Activated CD4-positive, alpha-beta T cell treated with anti-CD3 and anti-CD28 coated beads, Interleukin-2, amount 10 ng/mL, durations not matched to agents 7 days and 5 days (primary cell): ENCODE results near the gene PROC. TPM values are rescaled to one million over a fixed set of nuclear protein-coding genes. Genes with fewer than 3 reads are reported as not detected.

Source experiments
- CTCF ChIA-PET: fragments of 350-600 bp; sonication (Branson Sonifier 250); formaldehyde crosslinking; loops from one replicate; lab custom pipeline; 2021; ENCODE audit warnings: antibody characterized with exemption; lab: Charles Lee
- POLR2A ChIA-PET: fragments of 350-600 bp; sonication (Branson Sonifier 250); formaldehyde crosslinking; loops from one replicate; lab custom pipeline; 2021; ENCODE audit warnings: antibody characterized with exemption; lab: Charles Lee
- DNase-seq: peaks from one replicate; pipeline ENCODE4 v3.0.0-alpha.2; 2020
- H3K27ac Mint-ChIP-seq: one replicate; pipeline ENCODE4 v1.8.0; 2021; ENCODE audit warnings: mild to moderate bottlenecking, moderate library complexity, mixed read lengths
- H3K27me3 Mint-ChIP-seq: one replicate; pipeline ENCODE4 v1.8.0; 2021; ENCODE audit warnings: mixed read lengths
- H3K36me3 Mint-ChIP-seq: one replicate; pipeline ENCODE4 v1.8.0; 2021; ENCODE audit warnings: low read depth, mixed read lengths
- H3K4me1 Mint-ChIP-seq: one replicate; pipeline ENCODE4 v1.8.0; 2021; ENCODE audit warnings: mixed read lengths
- H3K4me3 Mint-ChIP-seq: one replicate; pipeline ENCODE4 v1.8.0; 2021; ENCODE audit warnings: mild to moderate bottlenecking, moderate library complexity, mixed read lengths
- H3K9me3 Mint-ChIP-seq: one replicate; pipeline ENCODE4 v1.8.0; 2021; ENCODE audit warnings: mixed read lengths
- total RNA-seq, 2 experiments: library from RNA; stranded (reverse); gene quantifications; one replicate each; pipeline ENCODE4 v1.2.3, GENCODE V29; 2021

The PROC gene
- total RNA-seq, 2 experiments from 2014 or later, result not detected

DNA sequence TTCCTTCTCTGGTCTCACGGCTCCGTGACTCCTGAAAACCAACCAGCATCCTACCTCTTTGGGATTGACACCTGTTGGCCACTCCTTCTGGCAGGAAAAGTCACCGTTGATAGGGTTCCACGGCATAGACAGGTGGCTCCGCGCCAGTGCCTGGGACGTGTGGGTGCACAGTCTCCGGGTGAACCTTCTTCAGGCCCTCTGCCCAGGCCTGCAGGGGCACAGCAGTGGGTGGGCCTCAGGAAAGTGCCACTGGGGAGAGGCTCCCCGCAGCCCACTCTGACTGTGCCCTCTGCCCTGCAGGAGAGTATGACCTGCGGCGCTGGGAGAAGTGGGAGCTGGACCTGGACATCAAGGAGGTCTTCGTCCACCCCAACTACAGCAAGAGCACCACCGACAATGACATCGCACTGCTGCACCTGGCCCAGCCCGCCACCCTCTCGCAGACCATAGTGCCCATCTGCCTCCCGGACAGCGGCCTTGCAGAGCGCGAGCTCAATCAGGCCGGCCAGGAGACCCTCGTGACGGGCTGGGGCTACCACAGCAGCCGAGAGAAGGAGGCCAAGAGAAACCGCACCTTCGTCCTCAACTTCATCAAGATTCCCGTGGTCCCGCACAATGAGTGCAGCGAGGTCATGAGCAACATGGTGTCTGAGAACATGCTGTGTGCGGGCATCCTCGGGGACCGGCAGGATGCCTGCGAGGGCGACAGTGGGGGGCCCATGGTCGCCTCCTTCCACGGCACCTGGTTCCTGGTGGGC is 10.0 kb downstream of the PROC start:
- no peak for DNase-seq
- H3K27me3 Mint-ChIP-seq, result peaks cover 22% of the 10 kb centered on the region
- ChIA-PET POLR2A (no interaction called here), CTCF (interaction anchor here (0.6 to 1.5 kb wide), 2 partner anchors 51 to 367 kb away, joined by 3 to 4 read pairs; no protein-coding TSS in a partner anchor)
- H3K9me3 Mint-ChIP-seq, result no peaks in the 10 kb centered on the region
- H3K4me1 Mint-ChIP-seq, result peaks cover 3% of the 10 kb centered on the region
- H3K36me3 Mint-ChIP-seq, result no peaks in the 10 kb centered on the region
- no peak overlapping the region for H3K27ac Mint-ChIP-seq
- no peak overlapping the region for H3K4me3 Mint-ChIP-seq

DNA sequence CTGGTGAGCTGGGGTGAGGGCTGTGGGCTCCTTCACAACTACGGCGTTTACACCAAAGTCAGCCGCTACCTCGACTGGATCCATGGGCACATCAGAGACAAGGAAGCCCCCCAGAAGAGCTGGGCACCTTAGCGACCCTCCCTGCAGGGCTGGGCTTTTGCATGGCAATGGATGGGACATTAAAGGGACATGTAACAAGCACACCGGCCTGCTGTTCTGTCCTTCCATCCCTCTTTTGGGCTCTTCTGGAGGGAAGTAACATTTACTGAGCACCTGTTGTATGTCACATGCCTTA is 10.5 kb downstream of the PROC start:
- H3K27ac Mint-ChIP-seq, result no peak overlapping the region
- no peak for DNase-seq
- ChIA-PET POLR2A (no interaction called here), CTCF (interaction anchor here (1.3 to 1.5 kb wide), 2 partner anchors 50 to 211 kb away, joined by 3 read pairs; no protein-coding TSS in a partner anchor)
- H3K36me3 Mint-ChIP-seq, result no peaks in the 10 kb centered on the region
- no peak overlapping the region for H3K4me3 Mint-ChIP-seq
- H3K9me3 Mint-ChIP-seq, result no peaks in the 10 kb centered on the region
- H3K27me3 Mint-ChIP-seq, result peaks cover 17% of the 10 kb centered on the region
- peaks cover 2% of the 10 kb centered on the region for H3K4me1 Mint-ChIP-seq

DNA sequence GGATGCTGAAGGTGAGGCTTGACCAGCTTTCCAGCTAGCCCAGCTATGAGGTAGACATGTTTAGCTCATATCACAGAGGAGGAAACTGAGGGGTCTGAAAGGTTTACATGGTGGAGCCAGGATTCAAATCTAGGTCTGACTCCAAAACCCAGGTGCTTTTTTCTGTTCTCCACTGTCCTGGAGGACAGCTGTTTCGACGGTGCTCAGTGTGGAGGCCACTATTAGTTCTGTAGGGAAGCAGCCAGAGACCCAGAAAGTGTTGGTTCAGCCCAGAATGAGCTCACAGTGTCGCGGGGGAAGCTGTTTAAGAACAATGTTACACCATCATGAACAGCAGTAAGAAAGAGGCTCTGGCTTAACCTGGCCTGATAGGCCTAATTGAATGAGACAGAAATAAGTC is 11.1 kb downstream of the PROC start:
- POLR2A ChIA-PET, result no interaction called here
- H3K27me3 Mint-ChIP-seq, result peaks cover 11% of the 10 kb centered on the region
- no peak overlapping the region for H3K4me3 Mint-ChIP-seq
- no peak overlapping the region for H3K27ac Mint-ChIP-seq
- no peaks in the 10 kb centered on the region for H3K4me1 Mint-ChIP-seq
- no peak for DNase-seq
- CTCF ChIA-PET, result interaction anchor here (0.6 to 1.5 kb wide), 4 partner anchors 10 to 211 kb away, joined by 3 to 6 read pairs (median 3); no protein-coding TSS in a partner anchor
- no peaks in the 10 kb centered on the region for H3K36me3 Mint-ChIP-seq
- H3K9me3 Mint-ChIP-seq, result no peaks in the 10 kb centered on the region

GRCh38 chr2:127429844-127430425 is 11.7 kb downstream of the PROC start:
- ChIA-PET CTCF (interaction anchor here (0.6 to 1.3 kb wide), 3 partner anchors 10 to 210 kb away, joined by 3 to 6 read pairs (median 3); no protein-coding TSS in a partner anchor), POLR2A (no interaction called here)
- H3K36me3 Mint-ChIP-seq, result no peaks in the 10 kb centered on the region
- H3K9me3 Mint-ChIP-seq, result no peaks in the 10 kb centered on the region
- H3K4me3 Mint-ChIP-seq, result no peak overlapping the region
- H3K27me3 Mint-ChIP-seq, result peaks cover 8% of the 10 kb centered on the region
- no peak overlapping the region for H3K27ac Mint-ChIP-seq
- H3K4me1 Mint-ChIP-seq, result no peaks in the 10 kb centered on the region
- DNase-seq, result no peak

DNA sequence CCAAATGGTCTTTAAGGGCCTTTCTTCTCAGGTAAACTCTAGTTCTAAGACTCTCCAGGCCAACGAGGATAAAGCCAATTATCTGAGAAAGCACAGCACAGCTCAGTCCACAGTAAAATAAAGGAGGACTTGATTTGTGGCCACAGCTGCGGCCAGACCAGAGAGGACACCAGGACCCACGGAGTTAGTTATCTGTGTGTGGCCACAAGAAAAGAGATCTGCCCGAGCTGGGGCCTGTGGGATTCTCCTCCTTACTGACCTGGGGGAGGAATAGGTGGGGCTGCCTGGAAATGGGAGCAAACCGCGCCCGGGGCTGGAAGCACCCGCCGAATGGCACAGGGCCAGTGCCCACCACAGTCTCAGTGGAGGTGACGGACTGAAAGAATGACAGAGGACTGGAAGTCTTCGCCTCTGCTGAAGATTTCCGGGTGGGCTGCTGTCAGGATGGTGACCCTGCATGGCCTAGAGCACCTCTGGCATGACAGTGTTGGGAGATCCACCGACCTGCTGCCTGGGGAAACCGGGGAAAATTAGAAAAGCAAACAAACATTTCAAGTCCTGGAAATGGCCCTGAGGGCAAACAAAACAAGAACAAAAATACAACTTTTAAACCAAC is 13.3 kb downstream of the PROC start:
- H3K9me3 Mint-ChIP-seq, result no peaks in the 10 kb centered on the region
- CTCF ChIA-PET, result no interaction called here
- no peaks in the 10 kb centered on the region for H3K27me3 Mint-ChIP-seq
- H3K4me1 Mint-ChIP-seq, result no peaks in the 10 kb centered on the region
- POLR2A ChIA-PET, result no interaction called here
- no peak for DNase-seq
- H3K4me3 Mint-ChIP-seq, result no peak overlapping the region
- no peak overlapping the region for H3K27ac Mint-ChIP-seq
- H3K36me3 Mint-ChIP-seq, result no peaks in the 10 kb centered on the region

DNA sequence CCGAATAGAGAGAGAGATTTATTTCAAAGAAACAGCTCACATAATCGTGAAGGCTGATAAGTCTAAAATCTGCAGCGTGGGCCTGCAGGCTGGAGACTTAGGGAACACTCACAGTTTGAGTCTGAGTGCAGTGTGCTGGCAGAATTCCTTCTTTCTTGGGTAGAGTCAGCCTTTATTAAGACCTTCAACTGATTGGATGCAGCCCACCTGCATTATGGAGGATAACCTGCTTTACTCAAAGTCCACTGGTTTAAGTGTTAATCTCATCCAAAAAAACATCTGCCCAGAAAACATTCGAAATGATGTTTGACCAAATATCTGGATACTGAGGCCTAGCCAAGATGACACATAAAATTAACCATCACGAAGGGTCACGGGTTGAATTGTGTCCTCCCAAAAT is 16.3 kb downstream of the PROC start:
- Mint-ChIP-seq H3K4me1 (no peaks in the 10 kb centered on the region), H3K9me3 (peaks cover 4% of the 10 kb centered on the region), H3K27ac (no peak overlapping the region), H3K27me3 (no peaks in the 10 kb centered on the region), H3K4me3 (no peak overlapping the region), H3K36me3 (no peaks in the 10 kb centered on the region)
- ChIA-PET CTCF (interaction anchor here (2.3 kb wide), 1 partner anchor 9 kb away, joined by 5 read pairs; no protein-coding TSS in a partner anchor), POLR2A (no interaction called here)
- no peak for DNase-seq

DNA sequence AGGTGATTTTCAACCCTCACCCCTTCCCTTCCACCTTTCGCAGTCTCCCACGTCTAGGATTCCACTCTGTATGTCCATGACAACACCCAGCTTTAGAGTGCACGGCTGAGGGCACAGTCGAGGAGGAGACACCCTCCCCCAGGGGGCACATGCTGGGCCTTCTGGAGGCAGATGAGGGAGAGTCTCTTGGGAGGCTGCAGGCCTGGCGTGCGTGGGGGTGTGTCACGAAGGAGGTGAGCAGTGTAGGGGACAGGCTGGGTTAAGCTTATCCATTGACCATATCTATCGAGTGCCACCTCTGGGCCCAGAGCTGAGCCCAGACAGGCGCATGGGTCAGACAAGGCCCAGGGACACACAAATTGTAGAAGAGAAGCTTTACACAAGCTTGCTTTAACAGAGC is 18.8 kb downstream of the PROC start:
- Mint-ChIP-seq H3K9me3 (peaks cover 12% of the 10 kb centered on the region), H3K27ac (no peak overlapping the region), H3K36me3 (peaks cover 2% of the 10 kb centered on the region), H3K4me1 (no peaks in the 10 kb centered on the region), H3K4me3 (no peak overlapping the region), H3K27me3 (no peaks in the 10 kb centered on the region)
- POLR2A ChIA-PET, result no interaction called here
- CTCF ChIA-PET, result interaction anchor here (1.2 kb wide), 1 partner anchor 29 kb away, joined by 3 read pairs; no protein-coding TSS in a partner anchor
- DNase-seq, result no peak

- Mint-ChIP-seq H3K27ac (no peak overlapping the region), H3K9me3 (peaks cover 17% of the 10 kb centered on the region), H3K4me1 (no peaks in the 10 kb centered on the region), H3K27me3 (no peaks in the 10 kb centered on the region), H3K36me3 (peaks cover 2% of the 10 kb centered on the region), H3K4me3 (no peak overlapping the region)
- no peak for DNase-seq
- ChIA-PET CTCF (no interaction called here), POLR2A (no interaction called here)
These were observed 19.8 kb downstream of the PROC start for GRCh38 chr2:127437781-127438726.

- no peaks in the 10 kb centered on the region for H3K27me3 Mint-ChIP-seq
These were observed 21.1 kb downstream of the PROC start for GRCh38 chr2:127439343-127439742.

DNA sequence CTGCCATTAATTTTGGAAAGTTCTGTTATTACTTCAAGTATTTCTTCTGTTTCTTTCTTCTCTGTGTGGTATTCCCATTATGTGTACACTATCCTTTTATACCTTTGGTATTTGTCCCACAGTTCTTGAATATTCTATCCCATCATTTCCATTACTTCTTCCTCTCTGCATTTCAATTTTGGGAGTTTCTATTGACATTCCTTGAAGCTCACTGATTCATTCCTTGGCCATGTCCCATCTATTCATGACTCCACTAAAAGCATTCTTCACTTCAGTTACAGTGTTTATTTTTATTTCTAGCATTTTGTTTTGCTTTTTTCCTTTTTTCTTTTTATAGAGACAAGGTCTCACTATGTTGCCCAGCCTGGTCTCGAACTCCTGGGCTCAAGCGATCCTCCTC is 30.3 kb downstream of the PROC start:
- POLR2A ChIA-PET, result no interaction called here
- Mint-ChIP-seq H3K27me3 (peaks cover 13% of the 10 kb centered on the region), H3K36me3 (peaks cover 4% of the 10 kb centered on the region), H3K4me3 (no peak overlapping the region), H3K9me3 (peaks cover 4% of the 10 kb centered on the region), H3K27ac (no peak overlapping the region), H3K4me1 (no peaks in the 10 kb centered on the region)
- CTCF ChIA-PET, result no interaction called here
- no peak for DNase-seq

More at GRCh38 chr2:127439343-127439742, 21.1 kb downstream of the PROC start:
- H3K36me3 Mint-ChIP-seq, result peaks cover 2% of the 10 kb centered on the region
- DNase-seq, result no peak
- no peaks in the 10 kb centered on the region for H3K4me1 Mint-ChIP-seq
- no peak overlapping the region for H3K4me3 Mint-ChIP-seq
- H3K9me3 Mint-ChIP-seq, result peaks cover 17% of the 10 kb centered on the region
- H3K27ac Mint-ChIP-seq, result no peak overlapping the region
- ChIA-PET CTCF (no interaction called here), POLR2A (no interaction called here)

DNA sequence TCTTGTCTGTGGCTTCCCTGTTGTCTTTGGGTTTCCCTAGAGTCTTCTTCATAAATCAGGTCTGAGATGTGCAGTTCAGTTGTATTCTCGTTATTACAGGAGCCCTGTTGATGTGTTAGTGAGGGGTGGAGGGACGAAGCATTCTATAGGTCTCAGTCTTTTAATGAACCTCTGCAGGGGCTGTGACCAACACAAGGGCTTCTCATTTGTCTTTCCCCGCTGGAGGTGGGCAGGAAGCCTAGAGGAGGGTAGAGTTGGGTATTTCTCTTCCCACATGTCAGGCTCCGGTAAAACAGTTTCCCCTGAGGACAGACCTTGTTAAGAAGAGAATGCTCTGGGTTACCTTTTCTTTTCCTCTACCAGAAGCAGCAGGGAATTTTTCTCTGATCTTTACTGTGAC is 31.2 kb downstream of the PROC start:
- no peaks in the 10 kb centered on the region for H3K4me1 Mint-ChIP-seq
- H3K4me3 Mint-ChIP-seq, result no peak overlapping the region
- POLR2A ChIA-PET, result no interaction called here
- CTCF ChIA-PET, result no interaction called here
- H3K27ac Mint-ChIP-seq, result no peak overlapping the region
- peaks cover 4% of the 10 kb centered on the region for H3K9me3 Mint-ChIP-seq
- H3K36me3 Mint-ChIP-seq, result peaks cover 4% of the 10 kb centered on the region
- DNase-seq, result no peak
- H3K27me3 Mint-ChIP-seq, result peaks cover 13% of the 10 kb centered on the region

DNA sequence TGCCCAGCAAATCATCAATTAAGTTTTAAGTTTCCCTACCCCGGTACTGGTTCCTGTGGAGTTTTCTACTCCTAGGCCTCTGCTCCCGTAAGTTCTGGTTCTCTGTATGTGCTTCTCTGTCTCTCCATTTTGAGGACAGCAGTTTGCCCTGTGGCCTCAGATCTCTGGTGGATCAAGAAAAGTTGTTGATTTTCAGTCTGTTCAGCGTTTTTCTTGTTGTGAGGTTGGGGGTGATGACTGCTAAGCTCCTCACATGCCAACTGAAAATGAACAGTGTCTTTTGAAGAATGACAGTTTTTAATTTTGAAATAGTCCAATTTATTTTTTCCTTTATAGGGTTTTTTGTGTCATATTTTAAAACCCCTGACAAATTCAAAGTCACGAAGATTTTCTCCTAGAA is 31.7 kb downstream of the PROC start:
- Mint-ChIP-seq H3K4me3 (no peak overlapping the region), H3K36me3 (peaks cover 3% of the 10 kb centered on the region), H3K9me3 (peaks cover 4% of the 10 kb centered on the region), H3K27me3 (peaks cover 13% of the 10 kb centered on the region), H3K4me1 (no peaks in the 10 kb centered on the region), H3K27ac (no peak overlapping the region)
- no peak for DNase-seq
- ChIA-PET POLR2A (no interaction called here), CTCF (no interaction called here)
